ENCODE data around the gene DENND1A.

GRCh38 chr9:123948286-123948685, 18.4 kb upstream of the DENND1A start:
- TF ChIP-seq CTCF (IDR thresholded peaks at IDR 0.05) (no peak), POLR2AphosphoS5 (IDR thresholded peaks at IDR 0.05) (no peak)
